ENCODE data around the gene PCDHGA4.
A peak's percentile ranks its signal among the peaks of the same experiment; 100 is the strongest.

Gene PCDHGA4

DNA sequence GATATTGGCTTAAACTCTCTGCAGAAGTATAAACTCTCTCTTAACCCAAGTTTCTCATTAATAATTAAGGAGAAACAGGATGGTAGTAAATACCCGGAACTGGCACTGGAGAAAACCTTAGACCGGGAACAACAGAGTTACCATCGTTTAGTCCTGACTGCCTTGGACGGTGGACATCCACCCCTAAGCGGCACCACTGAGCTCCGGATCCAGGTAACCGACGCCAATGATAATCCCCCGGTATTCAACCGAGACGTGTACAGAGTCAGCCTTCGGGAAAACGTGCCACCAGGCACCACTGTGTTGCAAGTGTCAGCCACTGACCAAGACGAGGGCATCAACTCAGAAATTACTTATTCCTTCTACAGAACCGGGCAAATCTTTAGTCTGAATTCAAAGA, 43.8 kb downstream of the PCDHGA4 start:
- no peak for DNase-seq
- Mint-ChIP-seq H3K4me1 (peaks cover 3% of the 10 kb centered on the region), H3K27me3 (peaks cover 61% of the 10 kb centered on the region), H3K27ac (no peak overlapping the region), H3K4me3 (no peak overlapping the region), H3K36me3 (peaks cover 10% of the 10 kb centered on the region), H3K9me3 (peaks cover 32% of the 10 kb centered on the region)
- CTCF ChIA-PET: interaction anchor here (0.9 to 1.7 kb wide), 2 partner anchors 22 to 557 kb away, joined by 3 to 5 read pairs; partner anchors contain the start of gene PCDHGA11

DNA sequence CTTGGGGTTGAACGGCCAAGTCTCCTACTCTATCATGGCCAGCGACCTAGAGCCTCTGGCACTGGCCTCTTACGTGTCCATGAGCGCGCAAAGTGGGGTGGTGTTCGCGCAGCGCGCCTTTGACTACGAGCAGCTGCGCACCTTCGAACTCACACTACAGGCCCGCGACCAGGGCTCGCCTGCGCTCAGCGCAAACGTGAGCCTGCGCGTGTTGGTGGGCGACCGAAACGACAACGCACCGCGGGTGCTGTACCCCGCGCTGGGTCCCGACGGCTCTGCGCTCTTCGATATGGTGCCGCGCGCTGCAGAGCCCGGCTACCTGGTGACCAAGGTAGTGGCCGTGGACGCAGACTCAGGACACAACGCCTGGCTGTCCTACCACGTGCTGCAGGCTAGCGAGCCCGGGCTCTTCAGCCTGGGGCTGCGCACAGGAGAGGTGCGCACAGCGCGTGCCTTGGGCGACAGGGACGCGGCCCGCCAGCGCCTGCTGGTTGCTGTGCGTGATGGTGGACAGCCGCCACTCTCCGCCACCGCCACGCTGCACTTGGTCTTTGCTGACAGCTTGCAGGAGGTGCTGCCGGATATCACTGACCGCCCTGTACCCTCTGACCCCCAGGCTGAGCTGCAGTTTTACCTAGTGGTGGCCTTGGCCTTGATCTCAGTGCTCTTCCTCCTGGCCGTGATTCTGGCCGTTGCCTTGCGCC, 44.9 kb downstream of the PCDHGA4 start:
- H3K36me3 Mint-ChIP-seq: peaks cover 8% of the 10 kb centered on the region
- H3K9me3 Mint-ChIP-seq: peaks cover 28% of the 10 kb centered on the region
- CTCF ChIA-PET: interaction anchor here (1.0 to 1.6 kb wide), 4 partner anchors 22 to 114 kb away, joined by 3 to 7 read pairs (median 5); partner anchors contain the start of gene PCDHGB3
- DNase-seq: no peak
- peaks cover 3% of the 10 kb centered on the region for H3K4me1 Mint-ChIP-seq
- no peak overlapping the region for H3K4me3 Mint-ChIP-seq
- peak overlapping the region; percentile 71 for H3K27ac Mint-ChIP-seq
- H3K27me3 Mint-ChIP-seq: peaks cover 61% of the 10 kb centered on the region

DNA sequence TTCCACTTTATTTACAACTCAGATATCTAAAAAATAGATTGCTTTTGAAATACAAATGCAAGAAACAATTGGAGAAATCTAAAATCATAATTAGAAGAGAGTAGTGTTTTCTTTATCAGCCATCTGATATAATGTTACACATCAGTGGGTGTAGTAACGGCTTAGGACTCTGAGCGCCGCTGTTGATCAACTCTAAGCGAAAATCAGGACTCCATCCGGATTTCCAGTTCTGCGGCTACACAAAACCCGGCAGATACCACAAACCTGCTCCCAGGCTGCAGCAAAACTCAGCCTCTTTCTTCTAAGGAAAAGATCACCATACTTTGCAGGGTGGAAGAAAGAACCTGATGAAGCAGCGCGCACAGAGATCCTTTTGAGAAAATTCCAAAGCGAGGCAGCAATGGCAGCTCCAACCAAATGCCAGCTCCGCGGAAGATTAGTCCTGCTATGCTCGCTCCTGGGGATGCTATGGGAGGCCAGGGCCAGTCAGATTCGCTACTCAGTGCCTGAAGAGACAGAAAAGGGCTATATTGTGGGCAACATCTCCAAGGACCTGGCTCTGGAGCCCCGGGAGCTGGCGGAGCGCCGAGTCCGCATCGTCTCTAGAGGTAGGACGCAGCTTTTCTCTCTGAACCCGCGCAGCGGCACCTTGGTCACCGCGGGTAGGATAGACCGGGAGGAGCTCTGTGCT, 47.9 kb downstream of the PCDHGA4 start, which contains the start of gene PCDHGA9:
Gene PCDHGA9 (plus strand): TSS at position 226 of the 691 bp plus-strand sequence. CDS start 175 bp downstream, at position 401.
- Mint-ChIP-seq H3K36me3 (peaks cover 10% of the 10 kb centered on the region), H3K4me3 (no peak within 1 kb of the TSS), H3K4me1 (peaks cover 3% of the 10 kb centered on the region), H3K27me3 (peaks cover 60% of the 10 kb centered on the region), H3K9me3 (peaks cover 21% of the 10 kb centered on the region), H3K27ac (no peak within 1 kb of the TSS)
- DNase-seq: peak; percentile 46
- CTCF ChIA-PET: interaction anchor here (1.0 to 1.4 kb wide), 5 partner anchors 11 to 110 kb away, joined by 3 to 5 read pairs (median 4); partner anchors contain the start of genes PCDHGA12, PCDHGA3 and PCDHGB7

DNA sequence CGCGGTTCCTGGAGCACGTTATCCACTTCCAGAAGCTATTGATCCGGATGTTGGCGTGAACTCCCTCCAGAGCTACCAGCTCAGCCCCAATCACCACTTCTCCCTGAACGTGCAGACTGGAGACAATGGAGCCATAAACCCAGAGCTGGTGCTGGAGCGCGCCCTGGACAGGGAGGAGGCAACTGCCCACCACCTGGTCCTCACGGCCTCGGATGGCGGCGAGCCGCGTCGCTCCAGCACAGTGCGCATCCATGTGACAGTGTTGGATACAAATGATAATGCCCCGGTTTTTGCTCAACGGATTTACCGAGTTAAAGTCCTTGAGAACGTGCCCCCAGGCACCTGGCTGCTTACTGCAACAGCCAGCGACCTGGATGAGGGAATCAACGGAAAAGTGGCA, 48.6 kb downstream of the PCDHGA4 start:
- CTCF ChIA-PET: interaction anchor here (1.0 to 1.4 kb wide), 5 partner anchors 10 to 109 kb away, joined by 3 to 5 read pairs (median 4); partner anchors contain the start of genes PCDHGA12, PCDHGA3 and PCDHGB7
- peaks cover 23% of the 10 kb centered on the region for H3K9me3 Mint-ChIP-seq
- H3K27ac Mint-ChIP-seq: no peak overlapping the region
- peaks cover 5% of the 10 kb centered on the region for H3K4me1 Mint-ChIP-seq
- H3K27me3 Mint-ChIP-seq: peaks cover 64% of the 10 kb centered on the region
- DNase-seq: no peak
- H3K36me3 Mint-ChIP-seq: peaks cover 10% of the 10 kb centered on the region
- H3K4me3 Mint-ChIP-seq: no peak overlapping the region
